Activated naive CD4-positive, alpha-beta T cell treated with anti-CD3 and anti-CD28 coated beads, Interleukin-2, amount 10 ng/mL, durations not matched to agents 7 days and 5 days (primary cell): ENCODE data around the gene C4orf36.

Source experiments
- CTCF ChIA-PET: fragments of 350-600 bp; sonication (Branson Sonifier 250); formaldehyde crosslinking; loops from one replicate; lab custom pipeline; 2021; ENCODE audit warnings: antibody characterized with exemption; lab: Charles Lee
- DNase-seq: peaks from one replicate; pipeline ENCODE4 v3.0.0-alpha.2; 2020
- H3K27ac Mint-ChIP-seq: one replicate; pipeline ENCODE4 v1.8.0; 2021; ENCODE audit warnings: mild to moderate bottlenecking, moderate library complexity, mixed read lengths
- H3K27me3 Mint-ChIP-seq: one replicate; pipeline ENCODE4 v1.8.0; 2021; ENCODE audit warnings: mild to moderate bottlenecking, mixed read lengths
- H3K36me3 Mint-ChIP-seq: one replicate; pipeline ENCODE4 v1.8.0; 2021; ENCODE audit warnings: mixed read lengths
- H3K4me1 Mint-ChIP-seq: one replicate; pipeline ENCODE4 v1.8.0; 2021; ENCODE audit warnings: mixed read lengths
- H3K4me3 Mint-ChIP-seq: one replicate; pipeline ENCODE4 v1.8.0; 2021; ENCODE audit warnings: mild to moderate bottlenecking, moderate library complexity, mixed read lengths
- H3K9me3 Mint-ChIP-seq: one replicate; pipeline ENCODE4 v1.8.0; 2021; ENCODE audit warnings: mixed read lengths

The C4orf36 gene

GRCh38 chr4:86891762-86892635, at the start of gene C4orf36:
C4orf36 (minus strand) TSS chr4:86892422; CDS start chr4:86891520, 902 bp downstream.
- peaks cover 10% of the 10 kb centered on the region for H3K4me1 Mint-ChIP-seq
- H3K9me3 Mint-ChIP-seq: no peaks in the 10 kb centered on the region
- CTCF ChIA-PET: interaction anchor here (0.6 to 2.1 kb wide), 4 partner anchors 186 to 396 kb away, joined by 3 to 7 read pairs (median 4); no protein-coding TSS in a partner anchor
- H3K4me3 Mint-ChIP-seq: peak within 1 kb of the TSS; percentile 75
- DNase-seq: peak; percentile 50
- H3K27me3 Mint-ChIP-seq: peaks cover 27% of the 10 kb centered on the region
- H3K36me3 Mint-ChIP-seq: no peaks in the 10 kb centered on the region
- H3K27ac Mint-ChIP-seq: no peak within 1 kb of the TSS

GRCh38 chr4:86940920-86941460, 48.8 kb upstream of the C4orf36 start:
- Mint-ChIP-seq H3K36me3 (peaks cover 18% of the 10 kb centered on the region), H3K4me1 (peaks cover 52% of the 10 kb centered on the region), H3K27me3 (no peaks in the 10 kb centered on the region), H3K9me3 (no peaks in the 10 kb centered on the region), H3K27ac (no peak overlapping the region), H3K4me3 (no peak overlapping the region)
- CTCF ChIA-PET: no interaction called here
- DNase-seq: no peak

GRCh38 chr4:86939729-86940575, 47.7 kb upstream of the C4orf36 start:
- Mint-ChIP-seq H3K4me3 (peak overlapping the region; percentile 11), H3K36me3 (peaks cover 15% of the 10 kb centered on the region), H3K9me3 (no peaks in the 10 kb centered on the region), H3K4me1 (peaks cover 55% of the 10 kb centered on the region), H3K27ac (peak overlapping the region; percentile 89), H3K27me3 (no peaks in the 10 kb centered on the region)
- DNase-seq: no peak
- CTCF ChIA-PET: interaction anchor here (4.2 kb wide), 1 partner anchor 66 kb away, joined by 26 read pairs; no protein-coding TSS in a partner anchor

- no peak for DNase-seq
- no peaks in the 10 kb centered on the region for H3K9me3 Mint-ChIP-seq
- H3K4me1 Mint-ChIP-seq: peaks cover 62% of the 10 kb centered on the region
- peaks cover 15% of the 10 kb centered on the region for H3K36me3 Mint-ChIP-seq
- H3K27ac Mint-ChIP-seq: peak overlapping the region; percentile 89
- CTCF ChIA-PET: interaction anchor here (0.5 to 4.2 kb wide), 6 partner anchors 16 to 67 kb away, joined by 3 to 26 read pairs (median 4); no protein-coding TSS in a partner anchor
- peak overlapping the region; percentile 11 for H3K4me3 Mint-ChIP-seq
- no peaks in the 10 kb centered on the region for H3K27me3 Mint-ChIP-seq
Observed at GRCh38 chr4:86938771-86939520, 46.7 kb upstream of the C4orf36 start.

DNA sequence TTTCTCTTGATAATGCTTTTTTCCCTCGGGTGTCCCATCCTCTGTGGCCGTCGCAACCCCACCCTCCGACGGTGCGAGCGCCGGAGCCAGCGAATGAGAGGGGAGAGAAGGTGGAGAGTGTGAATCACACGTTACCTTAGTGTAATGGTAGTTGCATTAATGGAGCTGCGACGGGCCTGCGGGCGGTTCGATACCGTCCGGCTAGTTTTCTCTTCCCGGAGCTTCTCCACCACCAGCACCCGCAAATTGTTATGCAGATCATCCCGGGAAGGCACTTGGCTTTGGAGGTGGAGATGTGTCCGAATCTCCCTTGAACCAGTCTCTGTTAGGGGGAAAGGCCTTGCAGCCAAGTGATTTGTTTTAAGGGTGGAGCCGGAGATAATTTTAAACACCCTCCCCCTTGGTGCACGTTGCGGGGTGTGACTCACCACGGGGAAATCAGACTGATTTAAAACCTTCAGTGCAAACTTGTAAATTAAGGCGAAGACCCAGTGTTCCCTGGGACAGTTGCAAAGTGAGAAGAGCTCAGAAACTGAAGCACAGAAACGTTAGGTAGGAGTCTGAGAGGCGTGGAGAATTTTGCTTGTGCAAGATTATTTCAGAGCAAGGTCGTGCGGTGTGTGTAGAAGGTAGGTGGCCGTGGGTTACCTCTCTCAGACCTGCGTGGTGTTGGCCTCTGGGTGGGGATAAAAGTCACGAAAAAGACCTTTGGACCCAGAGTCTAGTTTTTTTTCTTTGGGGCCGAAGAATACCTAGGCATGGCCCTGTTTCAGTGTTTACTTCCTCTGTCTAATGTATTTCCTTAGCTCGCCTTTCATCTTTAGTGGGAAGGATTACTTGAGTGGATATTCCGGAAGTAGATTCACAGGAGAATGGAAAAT, 43.9 kb upstream of the C4orf36 start:
- H3K36me3 Mint-ChIP-seq: peaks cover 11% of the 10 kb centered on the region
- CTCF ChIA-PET: interaction anchor here (0.8 to 4.2 kb wide), 8 partner anchors 13 to 278 kb away, joined by 3 to 29 read pairs (median 6); no protein-coding TSS in a partner anchor
- H3K27me3 Mint-ChIP-seq: no peaks in the 10 kb centered on the region
- no peaks in the 10 kb centered on the region for H3K9me3 Mint-ChIP-seq
- H3K27ac Mint-ChIP-seq: peak overlapping the region; percentile 96
- peak; percentile 80 for DNase-seq
- peak overlapping the region; percentile 80 for H3K4me3 Mint-ChIP-seq
- peaks cover 65% of the 10 kb centered on the region for H3K4me1 Mint-ChIP-seq

DNA sequence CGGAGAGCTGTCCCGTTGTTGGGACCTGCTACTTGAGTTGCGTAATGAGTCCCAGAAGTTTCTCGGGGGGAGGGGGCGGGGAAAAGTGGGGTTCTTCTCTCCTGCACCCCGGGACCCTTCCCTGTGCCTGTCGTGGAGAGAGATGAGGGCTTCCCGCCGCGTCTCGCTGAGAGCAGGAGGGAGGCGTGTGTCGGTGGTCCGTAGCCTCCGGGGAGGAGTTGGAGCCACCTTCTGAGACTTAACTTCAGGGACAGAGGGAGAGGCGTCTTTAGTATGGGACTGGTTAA, 43.3 kb upstream of the C4orf36 start:
- H3K27me3 Mint-ChIP-seq: no peaks in the 10 kb centered on the region
- peak overlapping the region; percentile 80 for H3K4me3 Mint-ChIP-seq
- no peak for DNase-seq
- H3K36me3 Mint-ChIP-seq: peaks cover 11% of the 10 kb centered on the region
- CTCF ChIA-PET: interaction anchor here (0.8 to 4.2 kb wide), 8 partner anchors 13 to 279 kb away, joined by 3 to 29 read pairs (median 6); no protein-coding TSS in a partner anchor
- H3K27ac Mint-ChIP-seq: peak overlapping the region; percentile 96
- no peaks in the 10 kb centered on the region for H3K9me3 Mint-ChIP-seq
- peaks cover 59% of the 10 kb centered on the region for H3K4me1 Mint-ChIP-seq

DNA sequence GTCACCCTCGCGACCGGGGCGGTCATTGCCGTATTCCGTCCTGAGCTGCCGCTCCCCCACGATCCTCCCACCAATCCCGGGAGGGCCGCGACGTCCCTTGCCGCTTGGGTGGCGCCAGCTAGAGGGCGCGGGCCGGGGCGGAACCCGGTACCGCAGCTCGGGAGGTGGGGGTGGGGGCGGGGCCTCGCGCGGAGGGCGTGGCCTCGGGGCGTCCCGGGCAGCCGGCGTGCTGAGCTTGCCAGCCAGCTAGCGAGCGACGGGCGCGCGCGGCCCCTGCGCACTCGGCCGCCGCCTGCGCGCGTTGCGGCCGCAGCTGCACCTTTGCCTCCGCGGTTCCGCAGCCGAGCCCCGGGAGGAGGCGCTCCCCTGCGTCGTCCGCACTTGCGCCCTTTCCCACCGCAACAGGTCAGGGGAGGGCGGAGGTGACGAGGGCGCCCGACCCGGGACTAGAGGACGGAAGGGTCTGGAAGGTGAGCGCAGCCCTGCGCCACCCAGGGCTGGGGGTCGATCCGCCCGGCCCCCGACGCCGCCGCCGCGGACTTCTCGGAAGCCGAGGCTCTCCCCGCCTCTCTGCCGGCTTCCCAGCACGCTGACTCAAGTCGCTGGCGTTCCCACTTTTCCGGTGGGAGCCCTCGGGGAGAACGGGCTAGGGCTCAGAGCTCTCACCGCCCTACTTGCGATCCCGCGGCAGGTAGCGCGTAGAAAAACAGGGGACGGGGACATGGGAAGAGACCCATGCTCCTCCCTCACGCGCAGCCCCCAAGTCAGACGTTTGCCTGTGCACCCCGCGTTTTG, 42.7 kb upstream of the C4orf36 start, which contains the start of gene AFF1:
Gene AFF1, plus strand, starts transcription at position 241 of the 795 bp plus-strand sequence. CDS start 13,523 bp downstream, outside the sequence.
- Mint-ChIP-seq H3K9me3 (no peaks in the 10 kb centered on the region), H3K4me3 (peak within 1 kb of the TSS; percentile 86), H3K36me3 (peaks cover 11% of the 10 kb centered on the region), H3K27me3 (no peaks in the 10 kb centered on the region), H3K4me1 (peaks cover 55% of the 10 kb centered on the region), H3K27ac (peak within 1 kb of the TSS; percentile 96)
- CTCF ChIA-PET: interaction anchor here (0.8 to 4.2 kb wide), 13 partner anchors 12 to 279 kb away, joined by 3 to 29 read pairs (median 4); no protein-coding TSS in a partner anchor
- DNase-seq: peak; percentile 92

GRCh38 chr4:86934147-86934770, 42.0 kb upstream of the C4orf36 start:
- CTCF ChIA-PET: interaction anchor here (0.9 to 3.4 kb wide), 7 partner anchors 11 to 158 kb away, joined by 3 to 29 read pairs (median 4); no protein-coding TSS in a partner anchor

GRCh38 chr4:86928400-86929255, 36.4 kb upstream of the C4orf36 start:
- CTCF ChIA-PET: interaction anchor here (0.6 to 2.2 kb wide), 5 partner anchors 54 to 310 kb away, joined by 3 to 13 read pairs (median 3); no protein-coding TSS in a partner anchor
- DNase-seq: no peak
- H3K36me3 Mint-ChIP-seq: peaks cover 2% of the 10 kb centered on the region
- no peak overlapping the region for H3K4me3 Mint-ChIP-seq
- no peaks in the 10 kb centered on the region for H3K9me3 Mint-ChIP-seq
- no peaks in the 10 kb centered on the region for H3K27me3 Mint-ChIP-seq
- H3K4me1 Mint-ChIP-seq: peaks cover 4% of the 10 kb centered on the region
- no peak overlapping the region for H3K27ac Mint-ChIP-seq

More at GRCh38 chr4:86934147-86934770, 42.0 kb upstream of the C4orf36 start:
- DNase-seq: peak; percentile 25
- Mint-ChIP-seq H3K27me3 (no peaks in the 10 kb centered on the region), H3K4me1 (peaks cover 48% of the 10 kb centered on the region), H3K27ac (peak overlapping the region; percentile 90), H3K36me3 (peaks cover 12% of the 10 kb centered on the region), H3K4me3 (peak overlapping the region; percentile 86), H3K9me3 (no peaks in the 10 kb centered on the region)

DNA sequence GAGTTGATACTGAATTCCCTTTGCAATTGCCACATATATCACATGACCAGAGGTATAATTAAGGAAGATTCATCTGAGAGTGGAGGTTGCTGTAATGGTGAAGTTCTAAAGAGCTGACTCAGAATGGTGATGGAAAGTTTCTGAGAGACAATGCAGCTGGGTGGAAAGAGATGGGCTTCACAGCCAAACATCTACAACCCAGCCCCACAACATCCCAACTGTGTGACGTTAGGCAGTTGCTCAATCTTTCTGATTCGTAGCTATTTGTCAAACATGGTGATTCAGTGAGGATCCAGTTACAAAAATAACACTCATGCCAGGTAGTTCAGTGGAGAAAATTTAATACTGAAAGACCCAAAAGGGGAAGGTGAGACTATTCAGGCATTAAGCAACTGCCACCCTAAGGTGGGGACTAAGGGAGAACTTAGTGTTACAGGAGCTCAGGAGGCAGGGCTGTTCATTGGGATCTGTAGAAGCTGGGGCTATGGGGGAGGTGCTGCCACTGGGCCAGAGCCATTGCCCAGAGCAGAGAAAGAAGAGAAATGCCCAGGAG, 35.7 kb upstream of the C4orf36 start:
- peaks cover 2% of the 10 kb centered on the region for H3K36me3 Mint-ChIP-seq
- H3K27me3 Mint-ChIP-seq: no peaks in the 10 kb centered on the region
- no peak overlapping the region for H3K4me3 Mint-ChIP-seq
- CTCF ChIA-PET: interaction anchor here (0.6 to 2.2 kb wide), 3 partner anchors 55 to 311 kb away, joined by 3 to 13 read pairs (median 3); no protein-coding TSS in a partner anchor
- no peak overlapping the region for H3K27ac Mint-ChIP-seq
- H3K4me1 Mint-ChIP-seq: no peaks in the 10 kb centered on the region
- DNase-seq: no peak
- H3K9me3 Mint-ChIP-seq: no peaks in the 10 kb centered on the region
